ENCODE results near the gene PCDHB11. TPM values are rescaled to one million over a fixed set of nuclear protein-coding genes. Genes with fewer than 3 reads are reported as not detected.
"Not testable (repeated sequence)": the region's sequence is repeated elsewhere in the genome, so short reads cannot be mapped to it uniquely, and the experiment has no call there.

PCDHB11 gene
- total and polyA plus RNA-seq, 2 donors (not counting 3 experiments of a cell fraction or from before 2014, with no cell fraction given): 0.11 to 0.18 TPM

DNA sequence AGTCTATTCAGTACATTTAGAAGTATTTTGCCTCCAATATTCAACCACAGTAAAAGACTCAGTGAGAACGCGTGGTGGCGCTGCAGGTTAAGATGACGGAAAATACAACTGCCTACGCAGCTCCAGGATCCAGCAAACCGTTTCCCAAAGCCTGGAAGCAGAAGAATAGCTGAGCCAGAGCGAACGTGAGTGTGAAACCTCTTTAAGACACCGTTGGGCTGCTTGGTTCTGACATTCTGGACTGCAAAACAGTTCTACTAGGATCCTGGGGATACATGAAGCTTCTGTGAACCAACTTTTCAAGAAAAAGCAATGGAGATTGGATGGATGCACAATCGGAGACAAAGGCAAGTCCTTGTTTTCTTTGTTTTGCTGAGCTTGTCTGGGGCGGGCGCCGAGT, 17.2 kb upstream of the PCDHB11 start, which contains the start of gene PCDHB16:
Gene PCDHB16 (plus strand): TSS at position 140 of the 400 bp plus-strand sequence. CDS start 173 bp downstream, at position 313.
- H4K20me1 ChIP-seq (replicated peaks; ENCODE audit: control insufficient read depth, extremely low read depth, insufficient read depth, low read length): no peaks in the 10 kb centered on the region
- H3K4me1 ChIP-seq (ENCODE audit: control insufficient read depth, extremely low read depth, insufficient read depth, low read length): no peaks in the 10 kb centered on the region
- BruUV-seq (replicated peaks): no TSS peak
- POLR2A ChIA-PET: no interaction called here
- DNase-seq (ENCODE audit: low read depth, low spot score) (peak; percentile 16), FAIRE-seq (no peak)
- no peak within 1 kb of the TSS for H3K4me2 ChIP-seq (ENCODE audit: insufficient read depth, low read length)
- TF ChIP-seq, protein P1, sequence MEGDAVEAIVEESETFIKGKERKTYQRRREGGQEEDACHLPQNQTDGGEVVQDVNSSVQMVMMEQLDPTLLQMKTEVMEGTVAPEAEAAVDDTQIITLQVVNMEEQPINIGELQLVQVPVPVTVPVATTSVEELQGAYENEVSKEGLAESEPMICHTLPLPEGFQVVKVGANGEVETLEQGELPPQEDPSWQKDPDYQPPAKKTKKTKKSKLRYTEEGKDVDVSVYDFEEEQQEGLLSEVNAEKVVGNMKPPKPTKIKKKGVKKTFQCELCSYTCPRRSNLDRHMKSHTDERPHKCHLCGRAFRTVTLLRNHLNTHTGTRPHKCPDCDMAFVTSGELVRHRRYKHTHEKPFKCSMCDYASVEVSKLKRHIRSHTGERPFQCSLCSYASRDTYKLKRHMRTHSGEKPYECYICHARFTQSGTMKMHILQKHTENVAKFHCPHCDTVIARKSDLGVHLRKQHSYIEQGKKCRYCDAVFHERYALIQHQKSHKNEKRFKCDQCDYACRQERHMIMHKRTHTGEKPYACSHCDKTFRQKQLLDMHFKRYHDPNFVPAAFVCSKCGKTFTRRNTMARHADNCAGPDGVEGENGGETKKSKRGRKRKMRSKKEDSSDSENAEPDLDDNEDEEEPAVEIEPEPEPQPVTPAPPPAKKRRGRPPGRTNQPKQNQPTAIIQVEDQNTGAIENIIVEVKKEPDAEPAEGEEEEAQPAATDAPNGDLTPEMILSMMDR (IDR thresholded peaks at IDR 0.05; ENCODE audit: extremely low read depth in 1 of 2, insufficient read depth in 1 of 2, low read depth in 1 of 2, low read length in 2 of 2): peak in 1 of 2 donors; percentile 4
- TF ChIP-seq JUN (IDR thresholded peaks at IDR 0.05; ENCODE audit: borderline replicate concordance, insufficient read depth, insufficient read length, low read depth): no peak
- H3K27me3 ChIP-seq (ENCODE audit: control insufficient read depth in 2 of 2, insufficient read depth in 2 of 2, low read length in 2 of 2): no peaks in the 10 kb centered on the region
- no peak within 1 kb of the TSS for H2AFZ ChIP-seq (ENCODE audit: low read depth, low read length)
- H3K36me3 ChIP-seq (ENCODE audit: control insufficient read depth in 2 of 2, extremely low read depth in 1 of 2, insufficient read depth in 2 of 2, low read length in 2 of 2): no peaks in the 10 kb centered on the region
- H3K9me1 ChIP-seq (replicated peaks; ENCODE audit: control insufficient read depth, extremely low read depth, insufficient read depth, low read length): no peaks in the 10 kb centered on the region
- no peaks in the 10 kb centered on the region for H3K79me2 ChIP-seq (ENCODE audit: control insufficient read depth, insufficient read depth, low read length)
- intact Hi-C loops (cut with micrococcal nuclease) (no loop called here), dilution Hi-C loops (cut with MboI; ENCODE audit: extremely low pct_ligation_motif_present, low sequenced_read_pairs) (no loop called here)
- H3K9ac ChIP-seq (replicated peaks; ENCODE audit: extremely low read depth, insufficient read depth, low read length): no peak within 1 kb of the TSS
- no peak within 1 kb of the TSS for H3K27ac ChIP-seq (ENCODE audit: insufficient read depth, low read depth, low read length)
- CTCF ChIA-PET: interaction anchor here (1.0 to 1.9 kb wide), 3 partner anchors 10 to 382 kb away, joined by 3 to 6 read pairs (median 4); partner anchors contain the start of gene PCDHB10
- no peak within 1 kb of the TSS for H3K4me3 ChIP-seq (replicated peaks in 1 of 3; ENCODE audit: insufficient read depth in 1 of 3, low read depth in 1 of 3, low read length in 3 of 3)
- H3K9me3 ChIP-seq (replicated peaks; ENCODE audit: control insufficient read depth, insufficient read depth, low read length): no peaks in the 10 kb centered on the region

DNA sequence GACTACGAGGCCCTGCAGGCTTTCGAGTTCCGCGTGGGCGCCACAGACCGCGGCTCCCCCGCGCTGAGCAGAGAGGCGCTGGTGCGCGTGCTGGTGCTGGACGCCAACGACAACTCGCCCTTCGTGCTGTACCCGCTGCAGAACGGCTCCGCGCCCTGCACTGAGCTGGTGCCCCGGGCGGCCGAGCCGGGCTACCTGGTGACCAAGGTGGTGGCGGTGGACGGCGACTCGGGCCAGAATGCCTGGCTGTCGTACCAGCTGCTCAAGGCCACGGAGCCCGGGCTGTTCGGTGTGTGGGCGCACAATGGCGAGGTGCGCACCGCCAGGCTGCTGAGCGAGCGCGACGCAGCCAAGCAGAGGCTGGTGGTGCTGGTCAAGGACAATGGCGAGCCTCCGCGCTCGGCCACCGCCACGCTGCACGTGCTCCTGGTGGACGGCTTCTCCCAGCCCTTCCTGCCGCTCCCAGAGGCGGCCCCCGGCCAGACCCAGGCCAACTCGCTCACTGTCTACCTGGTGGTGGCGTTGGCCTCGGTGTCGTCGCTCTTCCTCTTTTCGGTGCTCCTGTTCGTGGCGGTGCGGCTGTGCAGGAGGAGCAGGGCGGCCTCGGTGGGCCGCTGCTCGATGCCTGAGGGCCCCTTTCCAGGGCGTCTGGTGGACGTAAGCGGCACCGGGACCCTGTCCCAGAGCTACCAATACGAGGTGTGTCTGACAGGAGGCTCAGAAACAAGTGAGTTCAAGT, 15.1 kb upstream of the PCDHB11 start:
- H2AFZ ChIP-seq (ENCODE audit: low read depth, low read length); H3K36me3 ChIP-seq (ENCODE audit: control insufficient read depth in 2 of 2, extremely low read depth in 1 of 2, insufficient read depth in 2 of 2, low read length in 2 of 2); H3K4me1 ChIP-seq (ENCODE audit: control insufficient read depth, extremely low read depth, insufficient read depth, low read length); CTCF ChIA-PET; H3K27ac ChIP-seq (ENCODE audit: insufficient read depth, low read depth, low read length); intact Hi-C loops (cut with micrococcal nuclease); H3K27me3 ChIP-seq (ENCODE audit: control insufficient read depth in 2 of 2, insufficient read depth in 2 of 2, low read length in 2 of 2); POLR2A ChIA-PET; DNase-seq (ENCODE audit: low read depth, low spot score); H3K79me2 ChIP-seq (ENCODE audit: control insufficient read depth, insufficient read depth, low read length); BruUV-seq (replicated peaks); H3K4me3 ChIP-seq (replicated peaks in 1 of 3; ENCODE audit: insufficient read depth in 1 of 3, low read depth in 1 of 3, low read length in 3 of 3); FAIRE-seq; H3K9ac ChIP-seq (replicated peaks; ENCODE audit: extremely low read depth, insufficient read depth, low read length); H4K20me1 ChIP-seq (replicated peaks; ENCODE audit: control insufficient read depth, extremely low read depth, insufficient read depth, low read length); H3K9me3 ChIP-seq (replicated peaks; ENCODE audit: control insufficient read depth, insufficient read depth, low read length); H3K4me2 ChIP-seq (ENCODE audit: insufficient read depth, low read length); H3K9me1 ChIP-seq (replicated peaks; ENCODE audit: control insufficient read depth, extremely low read depth, insufficient read depth, low read length); dilution Hi-C loops (cut with MboI; ENCODE audit: extremely low pct_ligation_motif_present, low sequenced_read_pairs): not testable (repeated sequence)

Measured in endothelial cell of umbilical vein (primary cell).